NCI-H2196 treated with DMSO at 0.1 percent for 48 hours (cell line): ENCODE data around the gene FYB1.
"Not testable (repeated sequence)": the region's sequence is repeated elsewhere in the genome, so short reads cannot be mapped to it uniquely, and the experiment has no call there.

Experiments
- DNase-seq: peaks from one replicate; lab custom pipeline; 2025; ENCODE audit not compliant: unreplicated experiment; lab: John Stamatoyannopoulos, UW

The FYB1 gene

GRCh38 chr5:39190311-39191102 is 28.9 kb downstream of the FYB1 start:
- DNase-seq, result no peak

- DNase-seq, result no peak
Observed at GRCh38 chr5:39189292-39189955, 29.9 kb downstream of the FYB1 start.

- DNase-seq, result no peak
Observed at GRCh38 chr5:39187831-39188731, 31.3 kb downstream of the FYB1 start.

GRCh38 chr5:39186722-39187539 is 32.4 kb downstream of the FYB1 start:
- DNase-seq, result no peak

GRCh38 chr5:39186289-39186688 is 33.1 kb downstream of the FYB1 start:
- DNase-seq, result no peak

GRCh38 chr5:39185761-39186160 is 33.6 kb downstream of the FYB1 start:
- DNase-seq, result no peak

GRCh38 chr5:39179561-39179960 is 39.8 kb downstream of the FYB1 start:
- not testable (repeated sequence) for DNase-seq

GRCh38 chr5:39178861-39179260 is 40.5 kb downstream of the FYB1 start:
- no peak for DNase-seq

- DNase-seq, result no peak
Observed at GRCh38 chr5:39178171-39178570, 41.2 kb downstream of the FYB1 start.

GRCh38 chr5:39177631-39177964 is 41.8 kb downstream of the FYB1 start:
- no peak for DNase-seq

GRCh38 chr5:39176759-39177630 is 42.4 kb downstream of the FYB1 start:
- DNase-seq, result no peak

GRCh38 chr5:39175273-39175955 is 43.9 kb downstream of the FYB1 start:
- no peak for DNase-seq

GRCh38 chr5:39173069-39173468 is 46.3 kb downstream of the FYB1 start:
- DNase-seq, result no peak

- DNase-seq, result no peak
Observed at GRCh38 chr5:39172593-39172992, 46.8 kb downstream of the FYB1 start.

- DNase-seq, result no peak
Observed at GRCh38 chr5:39171647-39172046, 47.7 kb downstream of the FYB1 start.

- DNase-seq, result no peak
Observed at GRCh38 chr5:39169081-39169480, 50.3 kb downstream of the FYB1 start.

- DNase-seq, result no peak
Observed at GRCh38 chr5:39167972-39168342, 51.4 kb downstream of the FYB1 start.

- DNase-seq, result no peak
Observed at GRCh38 chr5:39167141-39167971, 52.0 kb downstream of the FYB1 start.
